Neural progenitor cell (in vitro differentiated cells): ENCODE results near the gene DCUN1D3. TPM values are rescaled to one million over a fixed set of nuclear protein-coding genes. Genes with fewer than 3 reads are reported as not detected.
A peak's percentile ranks its signal among the peaks of the same experiment; 100 is the strongest.

ENCODE experiments used
- DNase-seq: peaks from one replicate; pipeline ENCODE4 v3.0.0-alpha.2; 2016; ENCODE audit warnings: low spot score
- H2AFZ ChIP-seq: fragments of 200-600 bp; sonication (generic); replicated peaks from 2 replicates; pipeline ENCODE4 v1.6.1; 2016; ENCODE audit warnings: antibody characterized with exemption
- H3F3A ChIP-seq: fragments of 200-600 bp; sonication (generic); 2 replicates; pipeline ENCODE4 v1.6.1; 2016; ENCODE audit warnings: antibody characterized with exemption, low read depth
- H3K27ac ChIP-seq: fragments of 200-600 bp; sonication (generic); 2 replicates; pipeline ENCODE4 v1.5.1; 2016; ENCODE audit warnings: mild to moderate bottlenecking
- H3K27me3 ChIP-seq: fragments of 200-600 bp; sonication (generic); 2 replicates; pipeline ENCODE4 v1.6.1; 2016; ENCODE audit warnings: mild to moderate bottlenecking, moderate library complexity
- H3K36me3 ChIP-seq: fragments of 200-600 bp; sonication (generic); 2 replicates; pipeline ENCODE4 v1.5.1; 2016
- H3K4me1 ChIP-seq: fragments of 200-600 bp; sonication (generic); 2 replicates; pipeline ENCODE4 v1.6.1; 2016; ENCODE audit warnings: mixed run types
- H3K4me2 ChIP-seq: fragments of 200-600 bp; sonication (generic); 2 replicates; pipeline ENCODE4 v1.6.1; 2016
- H3K4me3 ChIP-seq: fragments of 200-600 bp; sonication (generic); 2 replicates; pipeline ENCODE4 v1.5.1; 2016
- H3K79me2 ChIP-seq: fragments of 200-600 bp; sonication (generic); 2 replicates; pipeline ENCODE4 v1.6.1; 2016; ENCODE audit warnings: low read depth
- H3K9ac ChIP-seq: fragments of 200-600 bp; sonication (generic); 2 replicates; pipeline ENCODE4 v1.6.1; 2016
- H3K9me3 ChIP-seq: fragments of 200-600 bp; sonication (generic); 2 replicates; pipeline ENCODE4 v1.5.1; 2016; ENCODE audit warnings: low read depth
- H4K20me1 ChIP-seq: fragments of 200-600 bp; sonication (generic); 2 replicates; pipeline ENCODE4 v1.6.1; 2016; ENCODE audit warnings: low read depth
- H3K27ac Mint-ChIP-seq: 3 replicates; pipeline ENCODE4 v1.8.0; 2021; ENCODE audit warnings: mixed read lengths
- H3K27me3 Mint-ChIP-seq: 2 replicates; pipeline ENCODE4 v1.8.0; 2022; ENCODE audit warnings: low read depth, mild to moderate bottlenecking, inconsistent platforms, moderate library complexity, mixed read lengths; ENCODE audit not compliant: insufficient read depth
- H3K36me3 Mint-ChIP-seq: 3 replicates; pipeline ENCODE4 v1.8.0; 2021; ENCODE audit warnings: mixed read lengths
- H3K4me1 Mint-ChIP-seq: 3 replicates; pipeline ENCODE4 v1.8.0; 2021; ENCODE audit warnings: mixed read lengths
- H3K4me3 Mint-ChIP-seq: 3 replicates; pipeline ENCODE4 v1.8.0; 2021; ENCODE audit warnings: mild to moderate bottlenecking, moderate library complexity, mixed read lengths
- H3K9me3 Mint-ChIP-seq: 3 replicates; pipeline ENCODE4 v1.8.0; 2020; ENCODE audit warnings: mixed read lengths
- CTCF ChIP-seq: fragments of 200-600 bp; sonication (generic); IDR thresholded peaks from 2 replicates; pipeline ENCODE4 v1.5.1; 2017; ENCODE audit warnings: antibody characterized with exemption, mild to moderate bottlenecking
- EZH2 ChIP-seq: fragments of 200-600 bp; sonication (generic); IDR thresholded peaks from 2 replicates; pipeline ENCODE4 v1.6.1; 2017; ENCODE audit warnings: antibody characterized with exemption, mild to moderate bottlenecking, moderate library complexity
- EZH2phosphoT487 ChIP-seq: fragments of 200-600 bp; sonication (generic); IDR thresholded peaks from 2 replicates; pipeline ENCODE4 v1.6.1; 2017; ENCODE audit warnings: antibody characterized with exemption
- total RNA-seq: library from RNA; depleted of rRNA; stranded (reverse); fragments of >200 nt; gene quantifications from 2 replicates; pipeline ENCODE4 v1.2.3, GENCODE V29; 2015; ENCODE audit warnings: low replicate concordance

The DCUN1D3 gene
- total RNA-seq, 1 donor from 2014 or later: 18.2 TPM

- no peaks in the 10 kb centered on the region for H3K9me3 Mint-ChIP-seq
- Histone ChIP-seq H3K27me3 (no peaks in the 10 kb centered on the region), H3K4me2 (no peak overlapping the region), H3K4me1 (no peaks in the 10 kb centered on the region), H3K79me2 (no peaks in the 10 kb centered on the region), H4K20me1 (no peaks in the 10 kb centered on the region), H3K9me3 (no peaks in the 10 kb centered on the region), H3K36me3 (no peaks in the 10 kb centered on the region), H3K27ac (no peak overlapping the region), H3K9ac (no peak overlapping the region), H3F3A (no peaks in the 10 kb centered on the region), H2AFZ (no peak overlapping the region), H3K4me3 (no peak overlapping the region)
- TF ChIP-seq CTCF (no peak), EZH2 (no peak), EZH2phosphoT487 (no peak)
- DNase-seq: no peak
- H3K27ac Mint-ChIP-seq: no peak overlapping the region
- peaks cover 7% of the 10 kb centered on the region for H3K36me3 Mint-ChIP-seq
- peaks cover 3% of the 10 kb centered on the region for H3K4me1 Mint-ChIP-seq
- no peak overlapping the region for H3K4me3 Mint-ChIP-seq
- peaks cover 2% of the 10 kb centered on the region for H3K27me3 Mint-ChIP-seq
Observed at GRCh38 chr16:20850981-20851380, 49.2 kb downstream of the DCUN1D3 start.

DNA sequence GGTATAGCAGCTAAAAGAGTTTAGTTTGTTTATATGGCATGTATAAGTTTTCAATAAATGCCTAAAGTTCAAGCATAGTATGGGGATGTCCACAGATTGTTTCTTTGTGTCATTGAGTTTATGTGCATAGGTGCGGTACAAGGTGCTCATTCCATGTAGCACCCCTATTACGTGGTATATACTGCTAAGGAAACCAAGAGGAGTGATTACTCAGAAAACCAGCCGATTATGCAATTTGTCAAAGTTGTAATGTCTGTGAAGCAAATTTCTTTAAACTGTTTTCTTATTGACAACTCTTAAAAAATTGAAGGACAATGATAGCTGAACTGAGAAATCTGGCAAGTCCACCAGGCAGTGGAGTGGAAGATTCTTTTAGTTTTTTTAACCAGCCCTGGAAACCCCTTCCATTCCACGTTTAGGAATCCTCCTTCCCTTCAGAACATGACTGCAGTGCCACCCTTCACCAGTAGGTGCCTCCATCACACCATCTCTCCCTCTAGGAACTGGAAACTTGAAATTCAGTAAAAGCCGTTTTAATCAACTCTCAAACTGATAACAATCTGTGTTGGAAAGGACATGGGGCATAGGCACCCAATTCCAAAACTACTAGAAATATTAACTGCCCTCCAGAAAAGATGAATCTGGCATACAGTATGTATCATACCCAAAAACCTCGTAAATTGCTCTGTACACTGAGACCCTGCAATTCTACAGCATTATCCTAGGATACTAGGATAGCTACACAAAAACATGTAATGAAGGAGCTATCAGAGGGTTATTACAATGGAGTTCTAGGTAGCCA, 50.4 kb downstream of the DCUN1D3 start:
- Histone ChIP-seq H4K20me1 (no peaks in the 10 kb centered on the region), H3K4me1 (no peaks in the 10 kb centered on the region), H3K9me3 (no peaks in the 10 kb centered on the region), H3K27ac (no peak overlapping the region), H3K36me3 (no peaks in the 10 kb centered on the region), H3K27me3 (no peaks in the 10 kb centered on the region), H3K79me2 (no peaks in the 10 kb centered on the region), H3K4me3 (no peak overlapping the region), H3F3A (no peaks in the 10 kb centered on the region), H3K9ac (no peak overlapping the region), H2AFZ (no peak overlapping the region), H3K4me2 (no peak overlapping the region)
- DNase-seq: peak; percentile 68
- Mint-ChIP-seq H3K36me3 (peaks cover 3% of the 10 kb centered on the region), H3K9me3 (no peaks in the 10 kb centered on the region), H3K27me3 (peaks cover 2% of the 10 kb centered on the region), H3K4me1 (peaks cover 3% of the 10 kb centered on the region), H3K4me3 (no peak overlapping the region), H3K27ac (no peak overlapping the region)
- TF ChIP-seq EZH2: no peak
- no peak for TF ChIP-seq EZH2phosphoT487
- peak; percentile 100 for TF ChIP-seq CTCF

- Mint-ChIP-seq H3K27ac (no peak overlapping the region), H3K9me3 (no peaks in the 10 kb centered on the region), H3K36me3 (no peaks in the 10 kb centered on the region), H3K27me3 (no peaks in the 10 kb centered on the region), H3K4me1 (peaks cover 3% of the 10 kb centered on the region), H3K4me3 (no peak overlapping the region)
- Histone ChIP-seq H3K4me1 (no peaks in the 10 kb centered on the region), H3K27ac (no peak overlapping the region), H3K4me3 (no peak overlapping the region), H3K9me3 (no peaks in the 10 kb centered on the region), H3K36me3 (no peaks in the 10 kb centered on the region), H2AFZ (no peak overlapping the region), H3K79me2 (no peaks in the 10 kb centered on the region), H3F3A (no peaks in the 10 kb centered on the region), H3K27me3 (no peaks in the 10 kb centered on the region), H3K9ac (no peak overlapping the region), H3K4me2 (no peak overlapping the region), H4K20me1 (no peaks in the 10 kb centered on the region)
- no peak for DNase-seq
- TF ChIP-seq EZH2 (no peak), EZH2phosphoT487 (no peak), CTCF (no peak)
Observed at GRCh38 chr16:20847550-20847949, 52.6 kb downstream of the DCUN1D3 start.
